GM18498 (cell line): Measurements from ENCODE around the gene MED22.
"Not testable (repeated sequence)": the region's sequence is repeated elsewhere in the genome, so short reads cannot be mapped to it uniquely, and the experiment has no call there.

Source experiments
- ATAC-seq: cut with Tn5 transposase; IDR thresholded peaks from one replicate; pipeline ENCODE4 v1.9.1; 2021; ENCODE audit warnings: mild to moderate bottlenecking, moderate library complexity; ENCODE audit not compliant: unreplicated experiment

MED22 gene

GRCh38 chr9:133377280-133377679 lies 29.3 kb upstream of the MED22 start:
- not testable (repeated sequence) for ATAC-seq

- ATAC-seq = peak; percentile 91
Observed at GRCh38 chr9:133375724-133376654, 28.1 kb upstream of the MED22 start, which contains the start of the genes STKLD1 and SURF4. STKLD1 (plus strand) TSS chr9:133376366; CDS start chr9:133376474, 108 bp downstream. SURF4 (minus strand) TSS chr9:133376060; CDS start chr9:133375969, 91 bp downstream.

- peak; percentile 26 for ATAC-seq
Observed at GRCh38 chr9:133375116-133375723, 27.3 kb upstream of the MED22 start.

GRCh38 chr9:133374612-133375115 lies 26.7 kb upstream of the MED22 start:
- no peak for ATAC-seq

- ATAC-seq = no peak
Observed at GRCh38 chr9:133372144-133372543, 24.2 kb upstream of the MED22 start.

- no peak for ATAC-seq
Observed at GRCh38 chr9:133371261-133371711, 23.4 kb upstream of the MED22 start.

- ATAC-seq = no peak
Observed at GRCh38 chr9:133370685-133371084, 22.8 kb upstream of the MED22 start.

- ATAC-seq = no peak
Observed at GRCh38 chr9:133369933-133370332, 22.0 kb upstream of the MED22 start.

GRCh38 chr9:133369422-133369821 lies 21.5 kb upstream of the MED22 start:
- no peak for ATAC-seq

- ATAC-seq = no peak
Observed at GRCh38 chr9:133368249-133368881, 20.4 kb upstream of the MED22 start.

GRCh38 chr9:133367778-133368177 lies 19.8 kb upstream of the MED22 start:
- ATAC-seq = no peak

- ATAC-seq = no peak
Observed at GRCh38 chr9:133367221-133367620, 19.3 kb upstream of the MED22 start.

- ATAC-seq = no peak
Observed at GRCh38 chr9:133366435-133366834, 18.5 kb upstream of the MED22 start.

GRCh38 chr9:133362359-133363044 lies 14.6 kb upstream of the MED22 start:
- no peak for ATAC-seq

GRCh38 chr9:133361507-133362092 lies 13.7 kb upstream of the MED22 start:
- ATAC-seq = no peak

- no peak for ATAC-seq
Observed at GRCh38 chr9:133360400-133361393, 12.8 kb upstream of the MED22 start.

- ATAC-seq = no peak
Observed at GRCh38 chr9:133359399-133360175, 11.7 kb upstream of the MED22 start.

GRCh38 chr9:133357656-133358055 lies 9.7 kb upstream of the MED22 start:
- no peak for ATAC-seq
